WTC11 (cell line): ENCODE data around the gene LDLRAD4.
"Not testable (repeated sequence)": the region's sequence is repeated elsewhere in the genome, so short reads cannot be mapped to it uniquely, and the experiment has no call there.

Source experiments
- ATF2 ChIP-seq: sonication (generic); formaldehyde crosslinking; IDR thresholded peaks from 2 replicates; pipeline ENCODE4 v1.8.1; 2022; ENCODE audit warnings: low read depth, missing genetic modification reagents, borderline replicate concordance
- ATF6 ChIP-seq: sonication (generic); formaldehyde crosslinking; IDR thresholded peaks from 2 replicates; pipeline ENCODE4 v1.8.1; 2023; ENCODE audit warnings: mild to moderate bottlenecking, missing genetic modification reagents
- CREM ChIP-seq: sonication (generic); formaldehyde crosslinking; IDR thresholded peaks from 2 replicates; pipeline ENCODE4 v1.8.1; 2022; ENCODE audit warnings: mild to moderate bottlenecking, missing genetic modification reagents, moderate library complexity
- CTCF ChIP-seq: fragments of 200-600 bp; IDR thresholded peaks from 2 replicates; pipeline ENCODE4 v1.8.0; 2022; ENCODE audit warnings: antibody characterized with exemption
- E2F5 ChIP-seq: sonication (generic); formaldehyde crosslinking; IDR thresholded peaks from 2 replicates; pipeline ENCODE4 v1.8.1; 2022; ENCODE audit warnings: mild to moderate bottlenecking, moderate library complexity, missing genetic modification reagents
- EMX1 ChIP-seq: fragments of 250-450 bp; sonication (Bioruptor Pico); IDR thresholded peaks from 2 replicates; pipeline ENCODE4 v1.8.0; 2021; ENCODE audit warnings: mild to moderate bottlenecking
- GTF2I ChIP-seq: fragments of 250-450 bp; sonication (Bioruptor Pico); conservative IDR thresholded peaks from 2 replicates; pipeline ENCODE4 v1.4.0; 2021; ENCODE audit warnings: mild to moderate bottlenecking
- NFYB ChIP-seq: sonication (generic); formaldehyde crosslinking; conservative IDR thresholded peaks from 2 replicates; pipeline ENCODE4 v1.8.0; 2022; ENCODE audit warnings: low read depth, missing genetic modification reagents
- PRDM15 ChIP-seq: sonication (generic); formaldehyde crosslinking; IDR thresholded peaks from 2 replicates; pipeline ENCODE4 v1.8.0; 2022; ENCODE audit warnings: missing genetic modification reagents
- ZNF512 ChIP-seq: sonication (generic); formaldehyde crosslinking; IDR thresholded peaks from 2 replicates; pipeline ENCODE4 v1.8.1; 2022; ENCODE audit warnings: missing genetic modification reagents, borderline replicate concordance

- TF ChIP-seq ZNF512 (CRISPR knock-in tag); CTCF; CREM (CRISPR knock-in tag); ATF2; EMX1; E2F5 (CRISPR knock-in tag); GTF2I (CRISPR knock-in tag); ATF6; NFYB (CRISPR knock-in tag); PRDM15 (CRISPR knock-in tag): not testable (repeated sequence)
Measured at GRCh38 chr18:13262358-13262680, 43.8 kb downstream of the LDLRAD4 start.
